OCI-LY7 (cell line): ENCODE measurements around the gene TNC. TPM values are rescaled to one million over a fixed set of nuclear protein-coding genes. Genes with fewer than 3 reads are reported as not detected.

Experiments
- BruUV-seq: library from RNA; stranded (reverse); fragments of 400-500 nt; replicated peaks from 2 replicates; lab custom pipeline; 2021; lab: Mats Ljungman, UMichigan
- CTCF ChIA-PET: fragments of 300-600 bp; sonication (Branson Sonifier 250); formaldehyde crosslinking; loops from one replicate; lab custom pipeline; 2022; ENCODE audit warnings: antibody characterized with exemption; ENCODE audit not compliant: unreplicated experiment; lab: Charles Lee
- POLR2A ChIA-PET: fragments of 300-600 bp; sonication (Branson Sonifier 250); formaldehyde crosslinking; loops from one replicate; lab custom pipeline; 2022; ENCODE audit warnings: antibody characterized with exemption; lab: Charles Lee
- DNase-seq: peaks from one replicate; pipeline ENCODE4 v3.0.0-alpha.2; 2015; ENCODE audit warnings: low spot score
- H2AFZ ChIP-seq: fragments of 200-600 bp; sonication (generic), shearing (Covaris generic); 2 replicates; pipeline ENCODE4 v1.6.1; 2014; ENCODE audit warnings: mild to moderate bottlenecking, antibody characterized with exemption, low read length, moderate library complexity
- H3K27ac ChIP-seq: fragments of 200-600 bp; sonication (generic); 2 replicates; pipeline ENCODE4 v1.5.1; 2014; ENCODE audit warnings: mixed run types, low read depth, mild to moderate bottlenecking, moderate library complexity, low read length, inconsistent platforms; ENCODE audit not compliant: poor library complexity, severe bottlenecking
- H3K36me3 ChIP-seq: fragments of 200-600 bp; sonication (generic); 2 replicates; pipeline ENCODE4 v1.6.1; 2014; ENCODE audit warnings: mild to moderate bottlenecking, antibody characterized with exemption, low read length, moderate library complexity, mixed read lengths; ENCODE audit not compliant: insufficient read depth
- H3K4me1 ChIP-seq: fragments of 200-600 bp; sonication (generic); 2 replicates; pipeline ENCODE4 v1.5.1; 2014; ENCODE audit warnings: mild to moderate bottlenecking, low read length; ENCODE audit not compliant: insufficient read depth, poor library complexity, severe bottlenecking
- H3K4me2 ChIP-seq: fragments of 200-600 bp; sonication (generic); 2 replicates; pipeline ENCODE4 v1.6.1; 2014; ENCODE audit warnings: mild to moderate bottlenecking, low read length
- H3K4me3 ChIP-seq: fragments of 200-600 bp; sonication (generic); 2 replicates; pipeline ENCODE4 v1.5.1; 2014; ENCODE audit warnings: mild to moderate bottlenecking, low read depth, low read length; ENCODE audit not compliant: poor library complexity, severe bottlenecking
- H3K79me2 ChIP-seq: fragments of 200-600 bp; sonication (generic); 2 replicates; pipeline ENCODE4 v1.6.1; 2016; ENCODE audit warnings: low read depth, mild to moderate bottlenecking, low read length, moderate library complexity, mixed read lengths; ENCODE audit not compliant: insufficient read depth
- H3K9me2 ChIP-seq: fragments of 200-600 bp; sonication (generic); 2 replicates; pipeline ENCODE4 v1.6.1; 2016; ENCODE audit warnings: mild to moderate bottlenecking, low read length, mixed read lengths; ENCODE audit not compliant: insufficient read depth
- H3K9me3 ChIP-seq: fragments of 200-600 bp; sonication (generic); 2 replicates; pipeline ENCODE4 v1.6.1; 2014; ENCODE audit warnings: mild to moderate bottlenecking, mixed run types, low read length, mixed read lengths
- H4K20me1 ChIP-seq: fragments of 200-600 bp; sonication (generic); 2 replicates; pipeline ENCODE4 v1.6.1; 2014; ENCODE audit warnings: mild to moderate bottlenecking, antibody characterized with exemption, low read length, moderate library complexity, mixed read lengths; ENCODE audit not compliant: insufficient read depth
- CTCF ChIP-seq: fragments of 200-600 bp; sonication (generic); conservative IDR thresholded peaks from 2 replicates; pipeline ENCODE4 v1.5.1; 2014; ENCODE audit warnings: mild to moderate bottlenecking, antibody characterized with exemption, low read length, moderate library complexity, mixed read lengths
- EZH2phosphoT487 ChIP-seq: fragments of 200-600 bp; sonication (generic); IDR thresholded peaks from 2 replicates; pipeline ENCODE4 v1.6.1; 2018; ENCODE audit warnings: low read depth, borderline replicate concordance, mild to moderate bottlenecking, mixed run types, antibody characterized with exemption, low read length, moderate library complexity, mixed read lengths
- intact Hi-C: fragments of 100-400 bp; cut with micrococcal nuclease; formaldehyde crosslinking; loops from one replicate; pipeline ENCODE4 v1.10.0; 2022; ENCODE audit not compliant: unreplicated experiment
- total RNA-seq, 2 experiments: library from RNA; depleted of rRNA in 1 of 2; stranded (reverse); fragments of >200 nt in 1 of 2; shearing (Covaris generic) in 1 of 2; gene quantifications; 2 replicates each; pipeline ENCODE4 v1.2.3, GENCODE V29; 2014 to 2022

The TNC gene
- total RNA-seq, 2 experiments from 2014 or later: not detected

- no peak overlapping the region for H3K4me3 ChIP-seq
- TF ChIP-seq EZH2phosphoT487 (no peak), CTCF (no peak)
- H2AFZ ChIP-seq: no peak overlapping the region
- ChIA-PET POLR2A (no interaction called here), CTCF (no interaction called here)
- no peak overlapping the region for H3K4me2 ChIP-seq
- H3K9me2 ChIP-seq: no peaks in the 10 kb centered on the region
- no peaks in the 10 kb centered on the region for H4K20me1 ChIP-seq
- no TSS peak for BruUV-seq
- no peaks in the 10 kb centered on the region for H3K9me3 ChIP-seq
- no peaks in the 10 kb centered on the region for H3K4me1 ChIP-seq
- DNase-seq: no peak
- intact Hi-C loops: no loop called here
- H3K36me3 ChIP-seq: no peaks in the 10 kb centered on the region
- H3K79me2 ChIP-seq: no peaks in the 10 kb centered on the region
- no peak overlapping the region for H3K27ac ChIP-seq
Observed at GRCh38 chr9:115034801-115035200, 83.2 kb downstream of the TNC start.

- BruUV-seq: no TSS peak
- no peaks in the 10 kb centered on the region for H3K36me3 ChIP-seq
- no peaks in the 10 kb centered on the region for H3K9me2 ChIP-seq
- H3K4me3 ChIP-seq: no peak overlapping the region
- H4K20me1 ChIP-seq: no peaks in the 10 kb centered on the region
- no peaks in the 10 kb centered on the region for H3K79me2 ChIP-seq
- H3K9me3 ChIP-seq: no peaks in the 10 kb centered on the region
- no peaks in the 10 kb centered on the region for H3K4me1 ChIP-seq
- ChIA-PET CTCF (no interaction called here), POLR2A (no interaction called here)
- TF ChIP-seq EZH2phosphoT487 (no peak), CTCF (no peak)
- H3K27ac ChIP-seq: no peak overlapping the region
- intact Hi-C loops: no loop called here
- no peak overlapping the region for H2AFZ ChIP-seq
- DNase-seq: no peak
- H3K4me2 ChIP-seq: no peak overlapping the region
Observed at GRCh38 chr9:115033800-115034199, 84.2 kb downstream of the TNC start.

GRCh38 chr9:115032296-115032695, 85.7 kb downstream of the TNC start:
- Histone ChIP-seq H3K79me2 (no peaks in the 10 kb centered on the region), H3K9me2 (no peaks in the 10 kb centered on the region), H3K27ac (no peak overlapping the region), H3K4me2 (no peak overlapping the region), H3K9me3 (no peaks in the 10 kb centered on the region), H3K4me3 (no peak overlapping the region), H4K20me1 (no peaks in the 10 kb centered on the region), H3K4me1 (no peaks in the 10 kb centered on the region), H3K36me3 (no peaks in the 10 kb centered on the region), H2AFZ (no peak overlapping the region)
- DNase-seq: no peak
- TF ChIP-seq EZH2phosphoT487: no peak
- no peak for TF ChIP-seq CTCF
- POLR2A ChIA-PET: interaction anchor here (1.1 kb wide), 1 partner anchor 217 kb away, joined by 3 read pairs; no protein-coding TSS in a partner anchor
- CTCF ChIA-PET: no interaction called here
- intact Hi-C loops: no loop called here
- no TSS peak for BruUV-seq
